Measurements from ENCODE around the gene C1R.

GRCh38 chr12:7116916-7117315 is 24.7 kb upstream of the C1R start:
- TF ChIP-seq CTCF (IDR thresholded peaks at IDR 0.05) (no peak), POLR2A (IDR thresholded peaks at IDR 0.05) (no peak)

All from heart left ventricle (tissue), 13 donors.